HG03575 (cell line): ENCODE results near the gene CCDC92B.
"Not testable (repeated sequence)": the region's sequence is repeated elsewhere in the genome, so short reads cannot be mapped to it uniquely, and the experiment has no call there.

Experiments used
- ATAC-seq: cut with Tn5 transposase; IDR thresholded peaks from one replicate; pipeline ENCODE4 v1.9.1; 2021; ENCODE audit not compliant: unreplicated experiment, insufficient number of reproducible peaks, low FRiP score; ENCODE audit errors: extremely low read depth

Gene CCDC92B

DNA sequence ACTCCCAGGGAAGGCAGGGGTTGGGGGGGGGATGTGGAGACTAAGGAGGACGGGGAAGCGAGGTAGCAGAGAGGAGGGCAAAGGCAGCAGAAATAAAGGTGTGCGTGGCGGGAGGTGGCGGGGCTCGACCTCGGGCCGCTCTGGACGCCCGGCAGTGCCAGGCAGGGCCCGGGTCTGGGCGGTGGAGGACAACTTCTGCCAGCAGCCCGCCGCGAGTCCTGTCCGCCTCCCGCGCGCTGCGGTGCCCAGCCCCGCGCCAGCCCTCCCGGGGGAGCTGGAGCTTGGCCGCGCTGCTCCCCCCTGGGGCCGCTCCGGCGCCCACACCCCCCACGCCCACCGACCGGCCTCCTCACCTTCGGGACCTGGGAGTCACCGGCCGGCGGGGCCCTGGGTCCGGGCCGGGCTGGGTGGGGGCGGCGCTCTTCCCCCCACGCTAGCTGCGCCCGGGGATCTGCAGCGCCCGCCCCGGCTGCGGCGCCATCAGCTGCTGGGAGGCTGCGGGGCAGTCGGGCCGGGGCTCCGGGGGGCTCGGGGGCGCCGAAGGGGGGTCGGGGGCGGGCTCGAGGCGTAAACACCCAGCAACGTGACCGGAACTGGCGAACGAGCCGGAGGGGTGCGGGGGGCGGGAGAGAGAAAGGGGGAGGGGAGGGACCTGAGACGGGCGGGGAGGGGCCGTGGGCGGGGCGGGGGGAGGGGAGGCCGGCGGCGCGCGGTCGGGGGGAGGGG is at the start of gene CCDC92B:
Gene CCDC92B, minus strand, starts transcription at position 595 of the 726 bp plus-strand sequence. CDS start 14,507 bp downstream, outside the sequence.
- no peak for ATAC-seq

DNA sequence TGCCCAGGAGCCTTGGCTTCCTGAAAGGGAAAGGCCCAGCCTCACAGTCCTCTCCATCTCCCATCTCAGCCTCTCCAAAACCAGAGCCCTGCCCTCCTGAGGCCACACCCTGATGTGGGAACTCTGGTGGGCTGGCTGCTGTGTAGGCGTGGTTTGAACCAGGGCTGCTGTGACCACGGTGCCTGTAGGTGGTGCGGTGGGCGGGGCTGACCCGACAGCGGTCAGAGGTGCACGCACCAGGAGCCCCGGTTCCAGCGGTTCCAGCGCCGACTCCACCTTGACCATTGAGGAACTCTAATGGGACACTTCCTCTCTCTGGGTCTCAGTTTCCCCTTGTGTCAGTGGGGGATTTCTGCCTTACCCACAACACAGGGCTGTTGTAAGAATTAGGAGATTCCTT is 49.2 kb upstream of the CCDC92B start:
- no peak for ATAC-seq

DNA sequence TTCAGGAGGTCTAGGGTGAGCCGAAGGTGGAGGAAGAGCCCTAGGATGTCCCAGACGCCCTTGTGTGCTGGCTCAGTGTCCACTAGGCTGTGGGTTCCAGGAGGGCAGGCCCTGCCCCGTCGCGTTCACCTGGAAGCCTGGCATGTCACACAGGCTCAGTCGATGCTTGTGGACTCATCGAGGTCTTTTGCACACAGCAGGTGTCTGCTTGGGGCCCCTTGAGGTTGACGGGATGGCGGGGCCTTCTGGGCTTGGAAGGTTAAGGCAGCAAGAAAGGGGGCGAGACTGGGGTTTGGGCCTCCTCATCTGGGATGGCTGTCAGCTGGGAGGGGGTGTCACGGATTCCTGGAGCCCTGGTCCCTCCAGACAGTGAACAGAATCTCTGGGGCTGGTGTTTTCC is 48.7 kb upstream of the CCDC92B start:
- no peak for ATAC-seq

- no peak for ATAC-seq
Measured at GRCh38 chr17:2797637-2798036, 48.2 kb upstream of the CCDC92B start.

DNA sequence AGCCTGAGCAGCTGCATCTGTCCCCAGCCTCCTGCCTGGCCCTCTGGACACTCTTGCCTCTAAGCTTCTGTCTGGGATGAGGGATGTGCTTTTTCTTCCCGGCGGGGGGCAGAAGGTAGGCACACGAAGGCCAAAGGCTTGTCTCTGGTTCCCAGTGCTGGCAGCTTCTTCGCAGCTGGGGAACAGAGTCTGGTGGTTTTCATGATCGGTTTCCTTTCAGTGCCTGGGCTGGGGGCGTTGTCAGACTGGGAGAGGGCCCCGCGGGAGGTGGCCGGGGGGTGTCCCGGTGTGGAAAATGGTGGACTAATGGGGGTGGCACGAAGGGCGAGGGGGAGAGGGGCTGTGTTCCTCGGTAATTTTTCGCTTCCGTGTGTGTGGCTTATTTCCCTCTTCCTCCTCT is 47.8 kb upstream of the CCDC92B start:
- ATAC-seq = no peak

DNA sequence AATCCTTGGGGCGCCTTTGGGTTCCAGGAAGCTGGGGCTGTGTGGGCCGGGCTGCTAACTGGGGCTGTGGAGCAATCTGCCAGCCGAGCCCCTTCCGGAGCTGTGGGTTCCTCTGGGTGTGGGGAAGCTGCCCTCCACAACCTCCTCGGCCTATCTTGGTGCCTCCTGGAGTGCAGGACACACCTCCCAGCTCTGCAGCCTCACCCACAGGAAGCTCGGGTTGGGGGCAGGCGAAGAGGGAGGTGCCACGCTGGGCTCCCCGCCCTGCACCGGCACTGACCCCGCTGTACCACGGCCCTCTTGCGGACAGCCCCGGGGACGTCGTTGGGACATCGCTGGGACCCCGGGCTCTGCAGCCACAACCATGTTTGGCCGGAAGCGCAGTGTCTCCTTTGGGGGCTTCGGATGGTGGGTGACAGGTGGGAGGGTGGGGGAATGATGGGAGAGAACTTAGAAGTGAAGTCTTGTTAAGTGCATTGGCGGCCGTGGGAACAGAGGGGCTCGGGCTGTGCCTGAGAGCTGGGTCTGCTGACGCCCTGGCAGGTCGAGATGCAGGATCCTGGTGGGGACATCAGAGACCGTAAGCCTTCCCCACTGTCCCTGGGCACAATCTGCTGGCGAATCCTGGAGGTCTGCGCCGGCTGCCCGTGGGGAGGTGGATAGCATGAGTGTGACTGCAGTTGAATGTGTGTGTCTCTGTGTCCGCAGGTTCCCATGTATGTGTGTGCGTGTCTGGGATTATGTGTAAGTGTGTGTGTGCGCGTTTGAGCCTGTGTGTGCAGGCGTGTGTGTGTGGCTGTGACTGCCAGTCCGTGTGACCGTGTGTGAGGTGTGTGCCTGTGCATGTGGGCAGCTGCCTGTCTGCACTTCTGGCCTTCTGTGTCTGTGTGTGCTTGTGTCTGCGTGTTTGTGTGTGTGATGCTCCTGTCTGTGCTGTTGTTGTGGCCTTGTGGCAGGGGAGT is 47.0 kb upstream of the CCDC92B start, which contains the start of gene RAP1GAP2:
Gene RAP1GAP2, plus strand, starts transcription at position 275 of the 962 bp plus-strand sequence. Its CDS starts 90 bp downstream, at position 365.
- no peak for ATAC-seq

- no peak for ATAC-seq
Measured at GRCh38 chr17:2795441-2796163, 46.1 kb upstream of the CCDC92B start.

DNA sequence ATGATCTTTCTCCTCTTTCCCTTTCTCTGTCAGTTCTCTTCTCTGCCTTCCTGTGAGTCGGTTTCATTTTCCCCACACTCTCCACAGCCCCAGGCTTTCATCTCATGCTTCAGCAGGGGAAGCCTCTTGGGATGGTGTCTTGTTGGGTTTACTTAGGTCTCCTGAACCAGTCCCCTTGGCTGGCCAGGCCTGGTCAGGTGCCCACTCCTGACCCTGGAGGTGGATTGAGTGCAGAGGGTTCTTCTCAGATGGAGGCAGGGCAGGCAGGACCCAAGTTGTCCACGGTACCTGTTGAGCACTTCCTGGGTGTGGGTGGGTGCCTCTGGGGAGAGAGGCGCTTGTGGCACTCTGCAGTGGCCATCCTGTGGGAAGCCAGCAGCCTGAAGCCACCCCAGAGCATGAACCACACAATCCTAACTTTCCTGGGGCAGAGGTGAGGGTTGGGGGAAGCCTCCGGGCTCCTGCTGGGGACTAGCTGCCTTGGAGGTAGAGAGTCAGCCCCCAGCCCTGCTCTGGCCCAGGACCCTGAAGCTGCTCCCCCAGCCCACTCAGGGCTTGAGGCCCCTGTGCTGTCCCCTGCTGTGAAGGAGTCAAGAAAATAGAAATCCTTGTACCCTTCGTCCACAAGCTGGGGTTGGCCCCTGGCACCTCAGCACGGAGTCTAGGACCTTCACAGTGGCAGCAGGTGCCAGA is 44.8 kb upstream of the CCDC92B start:
- no peak for ATAC-seq

- no peak for ATAC-seq
Measured at GRCh38 chr17:2792366-2793169, 43.1 kb upstream of the CCDC92B start.

DNA sequence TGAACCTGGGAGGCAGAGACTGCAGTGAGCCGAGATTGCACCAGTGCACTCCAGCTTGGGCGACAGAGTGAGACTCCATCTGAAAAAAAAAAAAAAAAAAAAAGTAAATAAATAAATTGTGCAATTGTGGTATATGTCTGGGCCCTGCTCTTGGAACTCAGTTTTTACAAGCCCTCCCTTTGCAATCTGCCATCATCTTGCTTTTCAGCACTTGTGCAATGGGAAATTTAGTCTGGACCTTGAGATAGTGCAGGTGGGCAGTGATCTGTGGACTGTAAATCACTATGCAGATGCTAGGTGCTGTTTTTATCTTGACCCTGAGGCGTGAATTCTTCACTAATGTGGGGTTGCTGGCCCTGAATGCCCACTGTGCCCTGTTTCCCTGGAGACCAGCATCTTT is 40.2 kb upstream of the CCDC92B start:
- ATAC-seq = no peak

GRCh38 chr17:2786176-2786881 is 36.9 kb upstream of the CCDC92B start:
- ATAC-seq = no peak

DNA sequence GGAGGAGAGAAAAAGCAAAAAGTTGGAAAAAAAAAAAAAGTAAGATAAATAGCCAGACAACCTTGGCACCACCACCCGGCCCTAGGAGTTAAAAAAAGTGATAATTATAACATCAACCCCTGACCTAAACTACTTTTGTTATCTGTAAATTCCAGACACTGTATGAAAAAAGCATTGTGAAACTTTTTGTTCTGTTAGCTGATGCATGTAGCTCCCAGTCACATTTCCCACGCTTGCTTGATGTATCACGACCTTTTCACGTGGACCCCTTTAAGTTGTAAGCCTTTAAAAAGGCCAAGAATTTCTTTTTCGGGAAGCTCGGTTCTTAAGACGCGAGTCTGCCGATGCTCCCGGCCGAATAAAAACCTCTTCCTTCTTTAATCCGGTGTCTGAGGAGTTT is 35.9 kb upstream of the CCDC92B start:
- ATAC-seq = not testable (repeated sequence)

- ATAC-seq = no peak
Measured at GRCh38 chr17:2784864-2785263, 35.4 kb upstream of the CCDC92B start.

DNA sequence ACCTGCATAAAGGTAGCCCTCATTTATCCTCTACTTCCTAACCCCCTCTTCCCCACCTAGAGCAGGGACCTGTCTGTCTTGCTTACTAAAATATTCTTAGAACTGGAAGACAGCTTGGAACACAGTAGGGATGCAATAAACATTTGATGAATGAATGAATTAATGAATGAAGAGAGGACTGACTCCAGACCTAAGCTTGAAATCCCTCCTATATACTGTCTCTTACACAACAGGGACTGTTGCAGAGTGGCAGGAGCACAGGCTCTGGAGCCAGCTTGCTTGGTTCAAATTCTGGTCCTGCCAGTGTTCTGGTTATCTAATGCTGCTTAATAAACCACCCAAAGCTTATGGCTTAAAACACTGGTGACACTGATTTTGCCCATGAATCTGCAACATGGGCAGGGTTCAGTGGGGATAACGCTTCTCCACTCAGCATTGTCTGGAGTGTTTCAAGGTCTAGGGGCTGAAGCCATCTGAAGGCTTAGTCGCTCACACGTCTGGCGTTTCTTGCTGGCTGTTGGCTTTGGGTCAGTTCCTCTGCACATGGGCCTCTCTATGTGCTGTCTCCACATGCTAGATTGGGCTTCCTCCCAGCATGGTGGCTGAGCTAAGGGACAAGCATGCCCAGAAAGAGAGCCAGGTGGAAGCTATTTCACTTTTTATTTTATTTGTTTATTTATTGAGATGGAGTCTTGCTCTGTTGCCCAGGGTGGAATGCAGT is 34.0 kb upstream of the CCDC92B start:
- ATAC-seq = no peak

DNA sequence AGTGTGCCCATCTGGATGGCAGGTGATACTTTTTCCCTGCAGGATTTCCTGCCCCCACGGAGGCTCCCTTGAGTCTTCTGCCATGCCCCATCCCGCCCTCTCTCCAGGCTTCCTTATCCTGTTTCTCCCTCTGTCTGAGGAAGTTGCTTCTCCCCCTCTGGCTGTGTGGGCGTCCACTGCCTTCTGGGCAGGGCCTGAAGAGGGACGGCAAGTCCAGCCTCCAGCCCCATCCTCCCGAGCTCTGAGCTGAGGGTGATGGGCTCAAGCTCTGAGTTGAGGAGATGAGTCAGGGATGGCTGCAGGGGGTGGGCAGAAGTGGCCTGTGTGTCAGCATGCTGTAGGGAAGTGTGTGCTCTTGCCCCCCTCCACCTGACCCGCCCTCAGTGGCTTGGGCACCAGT is 32.6 kb upstream of the CCDC92B start:
- no peak for ATAC-seq

DNA sequence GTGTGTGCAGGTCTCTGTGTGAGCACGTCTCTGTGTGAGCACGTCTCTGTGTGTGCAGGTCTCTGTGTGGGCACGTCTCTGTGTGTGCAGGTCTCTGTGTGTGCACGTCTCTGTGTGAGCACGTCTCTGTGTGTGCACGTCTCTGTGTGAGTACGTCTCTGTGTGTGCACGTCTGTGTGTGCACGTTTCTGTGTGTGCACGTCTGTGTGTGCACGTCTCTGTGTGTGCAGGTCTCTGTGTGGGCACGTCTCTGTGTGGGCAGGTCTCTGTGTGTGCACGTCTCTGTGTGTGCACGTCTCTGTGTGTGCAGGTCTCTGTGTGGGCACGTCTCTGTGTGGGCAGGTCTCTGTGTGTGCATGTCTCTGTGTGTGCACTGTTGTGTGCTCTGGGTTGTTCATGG is 32.1 kb upstream of the CCDC92B start:
- ATAC-seq = not testable (repeated sequence)

- ATAC-seq = no peak
Measured at GRCh38 chr17:2780931-2781454, 31.5 kb upstream of the CCDC92B start.
